Measurements from ENCODE around the gene CAPN11.
"Not testable (repeated sequence)": the region's sequence is repeated elsewhere in the genome, so short reads cannot be mapped to it uniquely, and the experiment has no call there.

The CAPN11 gene

GRCh38 chr6:44183783-44184182, 25.2 kb downstream of the CAPN11 start:
- no peak for DNase-seq

DNA sequence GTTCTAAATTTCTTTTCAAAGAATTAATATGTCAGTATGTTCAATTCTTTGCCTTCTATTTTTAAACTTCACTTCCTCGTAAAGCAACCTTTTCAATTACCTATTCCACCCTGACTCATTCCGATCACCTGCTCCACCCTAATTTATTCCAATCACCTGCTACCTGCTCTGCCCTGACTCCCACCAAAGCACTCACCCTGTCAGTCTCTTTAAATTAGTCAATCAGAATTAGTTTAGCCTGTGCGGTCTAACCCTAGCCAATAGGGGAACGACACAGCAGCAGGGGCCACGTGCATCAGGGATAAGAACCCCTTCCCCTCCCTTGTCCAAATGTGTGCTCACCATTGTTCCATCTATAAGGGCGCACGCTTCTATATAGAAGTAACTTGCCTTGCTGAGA, 26.7 kb downstream of the CAPN11 start:
- not testable (repeated sequence) for DNase-seq

- peak; percentile 64 for DNase-seq
Observed at GRCh38 chr6:44185953-44186634, 27.5 kb downstream of the CAPN11 start.

GRCh38 chr6:44186635-44187025, 28.0 kb downstream of the CAPN11 start:
- no peak for DNase-seq

GRCh38 chr6:44188819-44189218, 30.2 kb downstream of the CAPN11 start:
- DNase-seq, result no peak

DNA sequence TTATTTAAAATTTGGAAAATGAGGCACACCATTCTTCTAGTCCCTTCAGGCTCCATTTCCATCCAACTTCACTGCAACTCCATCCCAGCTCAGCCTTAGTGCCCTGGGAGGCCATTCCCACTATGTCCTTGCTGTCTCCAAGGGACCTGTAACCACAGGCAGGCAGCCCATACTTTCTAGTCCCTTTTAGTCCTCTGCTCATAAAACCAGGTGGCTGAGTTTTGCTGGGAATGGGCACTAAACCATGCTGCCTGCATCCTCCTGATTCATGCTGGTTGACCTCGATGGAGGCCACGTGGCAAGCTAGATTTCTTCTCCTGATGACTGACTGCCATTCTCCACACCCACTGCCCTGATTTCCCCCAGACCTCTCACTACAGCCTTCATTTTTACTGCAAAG, 30.6 kb downstream of the CAPN11 start:
- no peak for DNase-seq

- no peak for DNase-seq
Observed at GRCh38 chr6:44190715-44191114, 32.1 kb downstream of the CAPN11 start.

GRCh38 chr6:44192428-44193041, 33.9 kb downstream of the CAPN11 start:
- DNase-seq, result no peak

- DNase-seq, result no peak
Observed at GRCh38 chr6:44193307-44193910, 34.8 kb downstream of the CAPN11 start.

DNA sequence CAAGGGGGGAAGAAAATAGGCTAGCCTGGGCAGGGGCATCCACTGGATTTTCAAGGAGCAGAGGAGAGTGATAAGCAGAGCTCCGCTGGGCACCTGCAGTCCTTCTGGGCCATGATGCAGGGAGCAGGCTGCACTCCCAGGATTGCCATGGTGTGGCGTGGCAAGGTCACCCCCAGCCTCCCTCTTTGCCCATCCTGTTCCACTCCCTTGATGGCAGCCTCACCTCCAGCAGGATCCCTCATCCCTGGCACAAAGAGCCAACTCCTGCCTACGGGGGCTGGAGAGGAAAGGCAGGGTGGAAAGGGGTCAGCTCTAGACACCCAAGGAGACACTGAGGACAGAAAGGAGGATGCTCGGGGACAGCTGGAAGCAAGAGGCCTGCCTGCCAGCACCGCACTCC, 35.7 kb downstream of the CAPN11 start:
- DNase-seq, result no peak

- not testable (repeated sequence) for DNase-seq
Observed at GRCh38 chr6:44196351-44196750, 37.7 kb downstream of the CAPN11 start.

DNA sequence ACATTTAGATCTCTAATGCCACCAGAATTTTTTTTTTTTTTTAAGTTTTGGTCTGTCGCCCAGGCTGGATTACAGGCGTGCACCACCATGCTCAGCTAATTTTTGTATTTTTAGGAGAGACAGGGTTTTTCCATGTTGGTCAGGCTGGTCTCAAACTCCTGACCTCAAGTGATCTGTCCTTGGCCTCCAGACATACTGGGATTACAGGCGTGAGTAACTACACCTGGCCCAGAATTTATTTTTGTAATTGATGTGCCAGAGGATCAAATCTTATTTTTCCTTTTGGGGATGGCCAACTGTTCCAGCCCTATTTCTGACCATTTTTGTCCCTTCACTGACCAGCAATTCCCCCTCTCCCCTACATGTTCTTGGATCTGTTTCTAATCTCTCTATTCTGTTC, 40.1 kb downstream of the CAPN11 start:
- DNase-seq, result no peak

- DNase-seq, result no peak
Observed at GRCh38 chr6:44199883-44200282, 41.3 kb downstream of the CAPN11 start.

- no peak for DNase-seq
Observed at GRCh38 chr6:44201200-44201599, 42.6 kb downstream of the CAPN11 start.

- no peak for DNase-seq
Observed at GRCh38 chr6:44201638-44202303, 43.2 kb downstream of the CAPN11 start.

GRCh38 chr6:44202332-44202971, 43.8 kb downstream of the CAPN11 start:
- DNase-seq, result no peak

GRCh38 chr6:44202972-44203750, 44.5 kb downstream of the CAPN11 start:
- no peak for DNase-seq

- no peak for DNase-seq
Observed at GRCh38 chr6:44203955-44204354, 45.3 kb downstream of the CAPN11 start.

DNA sequence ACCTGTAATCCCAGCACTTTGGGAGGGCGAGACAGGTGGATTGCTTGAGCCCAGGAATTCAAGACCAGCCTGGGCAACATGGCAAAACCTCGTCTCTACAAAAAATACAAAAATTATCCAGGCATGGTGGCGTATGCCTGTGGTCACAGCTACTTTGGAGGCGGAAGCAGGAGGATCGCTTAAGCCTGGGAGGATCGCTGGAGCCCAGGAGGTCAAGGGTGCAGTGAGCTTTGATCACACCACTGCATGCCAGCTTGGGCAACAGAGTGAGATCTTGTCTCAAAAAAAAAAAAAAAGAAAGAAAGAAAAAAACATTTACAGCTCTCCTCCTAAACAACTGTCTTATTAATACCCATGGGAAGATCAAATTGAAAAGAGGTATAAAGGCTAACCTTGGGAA, 49.3 kb downstream of the CAPN11 start:
- no peak for DNase-seq

- no peak for DNase-seq
Observed at GRCh38 chr6:44211284-44211683, 52.7 kb downstream of the CAPN11 start.

- no peak for DNase-seq
Observed at GRCh38 chr6:44214307-44214706, 55.7 kb downstream of the CAPN11 start.

GRCh38 chr6:44216677-44217331, 58.2 kb downstream of the CAPN11 start, which contains the start of gene MYMX:
TSS of gene MYMX (plus strand) at chr6:44216926. CDS start at chr6:44217472, 546 bp downstream.
- DNase-seq, result peak; percentile 59

All from eye (tissue), 1 donor.